HG03280 (cell line): ENCODE data around the gene BMAL1.

Experiments used
- ATAC-seq: cut with Tn5 transposase; IDR thresholded peaks from one replicate; pipeline ENCODE4 v1.9.1; 2021; ENCODE audit warnings: mild to moderate bottlenecking, moderate library complexity; ENCODE audit not compliant: unreplicated experiment

BMAL1 gene

GRCh38 chr11:13260963-13261588 lies 16.5 kb upstream of the BMAL1 start:
- no peak for ATAC-seq

- no peak for ATAC-seq
These were observed 16.0 kb upstream of the BMAL1 start for GRCh38 chr11:13261591-13262061.

GRCh38 chr11:13262096-13262495 lies 15.5 kb upstream of the BMAL1 start:
- ATAC-seq: no peak

GRCh38 chr11:13268791-13269190 lies 8.8 kb upstream of the BMAL1 start:
- no peak for ATAC-seq

- no peak for ATAC-seq
These were observed 7.8 kb upstream of the BMAL1 start for GRCh38 chr11:13269775-13270174.

- ATAC-seq: no peak
These were observed 6.4 kb upstream of the BMAL1 start for GRCh38 chr11:13271060-13271693.

- no peak for ATAC-seq
These were observed 1.1 kb upstream of the BMAL1 start for GRCh38 chr11:13276454-13276831.

GRCh38 chr11:13276832-13277767 lies 490 bp upstream of the BMAL1 start:
- ATAC-seq: peak; percentile 89

GRCh38 chr11:13278609-13279486 lies 1.3 kb downstream of the BMAL1 start:
- no peak for ATAC-seq

- no peak for ATAC-seq
These were observed 1.9 kb downstream of the BMAL1 start for GRCh38 chr11:13279487-13279834.

- ATAC-seq: no peak
These were observed 2.6 kb downstream of the BMAL1 start for GRCh38 chr11:13280092-13280722.

- no peak for ATAC-seq
These were observed 3.2 kb downstream of the BMAL1 start for GRCh38 chr11:13280777-13281176.

- ATAC-seq: no peak
These were observed 6.0 kb downstream of the BMAL1 start for GRCh38 chr11:13283636-13284035.

GRCh38 chr11:13284776-13285588 lies 7.4 kb downstream of the BMAL1 start:
- no peak for ATAC-seq

- ATAC-seq: no peak
These were observed 8.8 kb downstream of the BMAL1 start for GRCh38 chr11:13286279-13286821.

- ATAC-seq: no peak
These were observed 9.4 kb downstream of the BMAL1 start for GRCh38 chr11:13287036-13287435.

GRCh38 chr11:13287681-13288080 lies 10.1 kb downstream of the BMAL1 start:
- no peak for ATAC-seq

- ATAC-seq: no peak
These were observed 10.9 kb downstream of the BMAL1 start for GRCh38 chr11:13288375-13289029.

- ATAC-seq: no peak
These were observed 11.5 kb downstream of the BMAL1 start for GRCh38 chr11:13289081-13289480.
